ENCODE results near the gene ABCA9. TPM values are rescaled to one million over a fixed set of nuclear protein-coding genes. Genes with fewer than 3 reads are reported as not detected.
A peak's percentile ranks its signal among the peaks of the same experiment; 100 is the strongest.
"Not testable (repeated sequence)": the region's sequence is repeated elsewhere in the genome, so short reads cannot be mapped to it uniquely, and the experiment has no call there.

ABCA9 gene, protein sequence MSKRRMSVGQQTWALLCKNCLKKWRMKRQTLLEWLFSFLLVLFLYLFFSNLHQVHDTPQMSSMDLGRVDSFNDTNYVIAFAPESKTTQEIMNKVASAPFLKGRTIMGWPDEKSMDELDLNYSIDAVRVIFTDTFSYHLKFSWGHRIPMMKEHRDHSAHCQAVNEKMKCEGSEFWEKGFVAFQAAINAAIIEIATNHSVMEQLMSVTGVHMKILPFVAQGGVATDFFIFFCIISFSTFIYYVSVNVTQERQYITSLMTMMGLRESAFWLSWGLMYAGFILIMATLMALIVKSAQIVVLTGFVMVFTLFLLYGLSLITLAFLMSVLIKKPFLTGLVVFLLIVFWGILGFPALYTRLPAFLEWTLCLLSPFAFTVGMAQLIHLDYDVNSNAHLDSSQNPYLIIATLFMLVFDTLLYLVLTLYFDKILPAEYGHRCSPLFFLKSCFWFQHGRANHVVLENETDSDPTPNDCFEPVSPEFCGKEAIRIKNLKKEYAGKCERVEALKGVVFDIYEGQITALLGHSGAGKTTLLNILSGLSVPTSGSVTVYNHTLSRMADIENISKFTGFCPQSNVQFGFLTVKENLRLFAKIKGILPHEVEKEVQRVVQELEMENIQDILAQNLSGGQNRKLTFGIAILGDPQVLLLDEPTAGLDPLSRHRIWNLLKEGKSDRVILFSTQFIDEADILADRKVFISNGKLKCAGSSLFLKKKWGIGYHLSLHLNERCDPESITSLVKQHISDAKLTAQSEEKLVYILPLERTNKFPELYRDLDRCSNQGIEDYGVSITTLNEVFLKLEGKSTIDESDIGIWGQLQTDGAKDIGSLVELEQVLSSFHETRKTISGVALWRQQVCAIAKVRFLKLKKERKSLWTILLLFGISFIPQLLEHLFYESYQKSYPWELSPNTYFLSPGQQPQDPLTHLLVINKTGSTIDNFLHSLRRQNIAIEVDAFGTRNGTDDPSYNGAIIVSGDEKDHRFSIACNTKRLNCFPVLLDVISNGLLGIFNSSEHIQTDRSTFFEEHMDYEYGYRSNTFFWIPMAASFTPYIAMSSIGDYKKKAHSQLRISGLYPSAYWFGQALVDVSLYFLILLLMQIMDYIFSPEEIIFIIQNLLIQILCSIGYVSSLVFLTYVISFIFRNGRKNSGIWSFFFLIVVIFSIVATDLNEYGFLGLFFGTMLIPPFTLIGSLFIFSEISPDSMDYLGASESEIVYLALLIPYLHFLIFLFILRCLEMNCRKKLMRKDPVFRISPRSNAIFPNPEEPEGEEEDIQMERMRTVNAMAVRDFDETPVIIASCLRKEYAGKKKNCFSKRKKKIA (N-terminal part only)
- polyA plus RNA-seq (ENCODE audit: insufficient read length in 12 of 12), result 10 to 100 TPM in 10 of 12 donors, 1 to 10 TPM in 1, not detected in 1; 9.7 to 36.1 (median 14.9) TPM
- long read RNA-seq, donor 1, result 0 reads
- long read RNA-seq, donor 2, partial matches to known transcripts, result 6 of 6 reads
- long read RNA-seq, donor 2, other reads (novel, unspliced or antisense), result 0 of 6 reads
- long read RNA-seq, donor 3, result 0 reads
- long read RNA-seq, donor 4, result 0 reads
- long read RNA-seq, donor 5, partial matches to known transcripts, result 5 of 6 reads
- long read RNA-seq, donor 5, other reads (novel, unspliced or antisense), result 0 of 6 reads
- long read RNA-seq, donor 6, result 0 reads
- long read RNA-seq, donor 7, result 0 reads
- long read RNA-seq, donor 8, partial matches to known transcripts, result 15 of 15 reads
- long read RNA-seq, donor 8, other reads (novel, unspliced or antisense), result 0 of 15 reads
- long read RNA-seq, donor 9, result 0 reads
- long read RNA-seq, donor 10, full-length matches to known transcripts, result 1 of 1 reads
- long read RNA-seq, donor 10, partial matches to known transcripts, result 0 of 1 reads
- long read RNA-seq, donor 10, other reads (novel, unspliced or antisense), result 0 of 1 reads
- long read RNA-seq, donor 11, result 0 reads

- peak; percentile 85 for DNase-seq
These were observed at the start of gene ABCA9 for GRCh38 chr17:69060822-69061221. TSS of gene ABCA9 (minus strand) at chr17:69060927. CDS start at chr17:69051126, 9,801 bp downstream.

- DNase-seq, result no peak
These were observed 45.4 kb upstream of the ABCA9 start for GRCh38 chr17:69105907-69106730.

DNA sequence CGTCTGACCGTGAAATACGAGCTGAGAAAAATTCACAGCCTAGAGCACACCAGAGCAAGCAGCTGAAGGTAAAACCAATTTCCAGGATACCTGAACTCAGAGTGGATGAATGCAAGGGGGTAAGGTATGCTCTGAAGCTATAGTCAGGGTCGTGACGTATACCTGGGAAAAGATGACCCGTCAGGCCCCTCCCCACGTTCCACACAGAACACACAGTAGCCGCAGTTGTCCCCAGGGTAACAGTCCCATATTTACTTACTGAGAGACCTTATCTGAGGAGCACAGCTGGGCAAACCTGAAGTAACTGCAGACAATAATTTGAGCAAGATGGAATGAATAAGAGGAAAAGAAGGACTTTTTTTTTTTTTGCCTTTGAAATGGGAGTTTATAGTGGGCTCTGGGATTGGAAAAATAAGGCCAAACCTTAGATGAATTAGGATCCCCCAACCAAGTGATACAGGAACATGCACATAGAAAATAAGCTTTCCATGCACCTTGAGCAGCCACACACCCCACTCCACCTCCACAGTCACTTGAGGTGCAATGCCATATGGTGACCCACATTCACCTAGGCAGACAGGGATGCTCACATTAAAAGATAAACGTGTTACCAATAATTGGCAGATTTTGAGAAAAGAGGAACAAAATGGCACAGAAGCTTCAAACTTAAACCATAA, 43.0 kb upstream of the ABCA9 start:
- no peak for DNase-seq

DNA sequence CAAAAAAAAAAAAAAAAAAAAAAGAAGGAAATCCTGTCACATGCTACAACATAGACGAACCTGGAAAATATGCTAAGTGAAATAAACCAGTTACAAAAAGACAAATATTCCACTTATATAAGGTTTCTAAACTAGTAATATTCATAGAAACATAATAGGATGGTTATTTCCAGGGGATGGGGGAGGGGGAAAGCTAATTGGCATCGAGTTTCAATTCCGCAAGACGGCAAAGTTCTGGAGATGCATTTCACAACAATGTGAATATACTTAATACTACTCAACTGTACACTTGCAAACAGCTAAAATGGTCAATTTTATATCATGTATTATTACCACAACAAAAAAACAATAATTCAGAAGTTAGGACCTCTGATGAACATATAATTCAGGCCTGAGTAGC, 37.9 kb upstream of the ABCA9 start:
- no peak for DNase-seq

- no peak for DNase-seq
These were observed 35.8 kb upstream of the ABCA9 start for GRCh38 chr17:69096541-69096940.

DNA sequence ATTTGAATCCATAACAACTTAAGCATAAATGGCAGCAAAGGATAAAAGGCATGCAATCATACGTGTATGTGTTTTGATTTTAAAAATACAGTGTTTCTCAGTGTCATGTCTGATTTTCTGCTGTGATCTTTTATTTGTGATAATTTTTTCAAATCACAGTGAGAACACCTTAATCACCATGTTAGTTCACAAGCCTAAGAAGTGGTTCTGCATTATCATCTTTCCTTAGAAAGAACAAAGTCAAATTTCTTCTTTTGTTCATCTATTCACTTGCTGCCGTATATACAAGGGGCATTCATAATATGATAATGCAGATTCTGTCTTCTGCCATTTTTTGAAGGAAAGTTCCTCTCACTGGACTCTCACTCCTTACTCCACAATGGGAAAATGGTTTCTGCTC, 33.3 kb upstream of the ABCA9 start:
- no peak for DNase-seq

DNA sequence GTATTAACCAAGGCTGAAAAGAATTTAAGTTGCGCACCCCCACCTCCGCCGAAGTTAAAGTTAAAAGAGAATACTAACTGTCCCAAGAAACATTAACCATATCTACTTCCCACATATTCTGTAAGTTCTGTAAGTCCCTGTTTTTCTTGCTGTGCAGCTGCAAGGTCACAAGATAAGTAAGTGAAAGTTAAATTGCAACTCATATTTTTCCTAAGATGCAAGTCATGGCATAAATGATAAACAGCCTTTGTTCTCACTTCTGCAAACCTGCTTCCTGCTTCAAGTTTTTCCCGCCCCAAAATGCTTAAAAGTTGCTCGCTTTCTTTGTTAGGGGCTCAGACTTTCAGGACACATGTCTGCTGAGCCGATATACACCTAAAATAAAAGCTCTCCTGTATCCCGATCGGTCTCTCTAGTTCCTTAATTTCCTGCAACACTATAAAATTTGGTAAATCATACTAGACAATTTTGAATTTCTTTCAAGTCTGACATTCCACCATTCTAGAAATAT, 32.6 kb upstream of the ABCA9 start:
- no peak for DNase-seq

DNA sequence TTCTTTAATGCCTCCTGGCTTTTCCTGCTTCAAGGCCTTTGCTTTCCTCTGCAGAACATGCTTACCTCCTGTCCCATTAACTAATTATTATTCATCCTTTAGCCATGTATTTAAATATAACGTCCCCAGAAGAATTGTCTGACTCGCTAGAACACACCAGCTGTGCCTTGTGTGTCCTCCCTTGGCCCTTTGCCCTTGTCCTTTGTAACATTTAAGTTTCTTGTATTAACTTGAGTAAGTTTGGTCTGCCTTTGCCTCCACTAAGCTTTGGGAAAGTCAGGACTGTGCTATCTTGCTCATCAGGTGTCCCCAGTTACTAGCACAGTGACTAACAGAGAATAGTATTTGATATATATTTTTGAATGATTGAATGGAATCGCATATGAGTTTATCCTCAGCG, 29.6 kb upstream of the ABCA9 start:
- no peak for DNase-seq

DNA sequence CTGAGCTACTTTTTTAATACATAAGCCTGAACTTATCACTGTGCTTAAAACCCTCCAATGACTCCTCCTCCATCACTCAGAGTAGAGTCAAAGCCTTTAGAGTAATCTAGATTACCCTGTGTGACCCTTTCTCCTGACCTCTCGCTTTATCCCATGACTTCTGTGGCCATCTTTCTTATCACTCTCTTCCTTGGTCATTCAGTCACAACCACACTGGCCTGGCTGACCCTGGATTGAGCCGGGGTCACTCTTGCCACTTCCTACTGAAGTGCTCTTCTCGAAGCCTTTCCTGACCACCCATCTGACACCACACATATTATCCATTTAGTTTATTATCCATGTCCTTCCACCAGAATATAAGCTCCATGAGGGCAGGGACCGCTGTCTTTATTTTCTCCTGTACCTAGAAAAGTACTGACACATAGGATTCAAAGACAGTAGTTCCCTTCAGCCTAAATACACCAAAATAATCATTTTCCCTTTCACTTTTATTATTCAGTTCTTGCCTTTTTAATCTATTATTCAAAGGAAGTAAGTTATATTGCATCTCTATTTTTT, 28.0 kb upstream of the ABCA9 start:
- no peak for DNase-seq

DNA sequence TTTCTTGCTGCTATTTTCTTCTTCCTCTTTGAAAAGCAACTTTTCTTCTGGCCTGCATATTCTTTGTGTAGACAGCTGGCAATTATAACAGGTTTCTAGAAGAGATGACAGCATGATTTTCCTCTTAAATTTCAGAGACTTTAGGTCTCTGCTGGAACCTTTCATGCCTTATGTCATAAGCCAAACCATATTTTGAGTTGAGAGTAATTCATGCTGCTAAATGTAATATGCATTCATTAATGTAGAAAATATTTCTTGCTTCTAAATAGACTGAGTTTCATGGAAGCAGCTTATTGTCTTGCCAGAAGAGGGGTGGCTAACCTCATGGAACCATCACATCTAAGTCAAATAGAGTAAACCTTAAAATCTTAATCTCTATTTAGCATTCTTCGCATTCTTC, 25.9 kb upstream of the ABCA9 start:
- DNase-seq, result peak; percentile 35

GRCh38 chr17:69084911-69085310, 24.2 kb upstream of the ABCA9 start:
- no peak for DNase-seq

GRCh38 chr17:69082696-69083095, 22.0 kb upstream of the ABCA9 start:
- no peak for DNase-seq

DNA sequence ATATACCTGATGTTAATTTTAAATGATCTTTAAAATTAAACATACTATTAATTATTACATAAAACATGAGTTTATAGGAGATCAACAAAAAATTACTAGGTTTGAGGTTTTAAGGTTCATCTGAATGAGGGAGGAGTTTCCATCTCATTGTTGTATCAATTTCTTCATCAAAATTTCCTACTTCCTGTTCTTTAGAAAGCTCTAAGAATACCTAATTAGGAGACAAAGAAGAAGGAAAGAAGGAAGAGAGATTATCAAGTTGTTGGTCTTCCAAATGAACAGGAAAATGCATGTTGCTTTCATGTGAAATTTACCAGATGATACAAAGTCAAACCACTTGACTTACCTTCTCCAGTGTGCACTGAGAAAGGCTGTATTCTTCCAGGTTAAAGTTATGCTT, 18.1 kb upstream of the ABCA9 start:
- no peak for DNase-seq

DNA sequence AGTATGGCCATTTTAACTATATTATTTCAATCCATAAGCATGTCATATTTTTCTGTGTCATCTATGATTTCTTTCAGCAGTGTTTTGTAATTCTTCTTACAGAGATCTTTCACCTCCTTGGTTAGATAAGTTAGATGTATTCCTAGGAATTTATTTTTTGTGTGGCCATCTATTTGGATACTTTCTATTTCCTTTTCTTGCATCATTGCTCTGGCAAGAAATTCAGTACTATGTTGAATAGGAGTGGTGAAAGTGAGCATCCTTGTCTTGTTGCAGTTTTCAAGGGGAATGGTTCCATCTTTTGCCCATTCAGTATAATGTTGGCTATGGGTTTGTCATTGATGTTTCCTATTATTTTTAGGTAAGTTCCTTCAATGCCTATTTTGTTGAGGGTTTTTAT, 15.1 kb upstream of the ABCA9 start:
- no peak for DNase-seq

DNA sequence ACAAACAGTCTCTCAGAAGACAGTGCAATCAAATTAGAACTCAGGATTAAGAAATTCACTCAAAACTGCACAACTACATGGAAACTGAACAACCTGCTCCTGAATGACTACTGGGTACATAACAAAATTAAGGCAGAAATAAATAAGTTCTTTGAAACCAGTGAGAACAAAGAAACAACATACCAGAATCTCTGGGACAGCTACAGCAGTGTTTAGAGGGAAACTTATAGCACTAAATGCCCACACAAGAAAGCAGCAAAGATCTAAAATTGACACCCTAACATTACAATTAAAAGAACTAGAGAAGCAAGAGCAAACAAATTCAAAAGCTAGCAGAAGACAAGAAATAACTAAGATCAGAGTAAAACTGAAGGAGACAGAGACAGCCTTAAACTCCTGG, 12.7 kb upstream of the ABCA9 start:
- DNase-seq, result not testable (repeated sequence)

- DNase-seq, result not testable (repeated sequence)
These were observed 12.1 kb upstream of the ABCA9 start for GRCh38 chr17:69072803-69073256.

DNA sequence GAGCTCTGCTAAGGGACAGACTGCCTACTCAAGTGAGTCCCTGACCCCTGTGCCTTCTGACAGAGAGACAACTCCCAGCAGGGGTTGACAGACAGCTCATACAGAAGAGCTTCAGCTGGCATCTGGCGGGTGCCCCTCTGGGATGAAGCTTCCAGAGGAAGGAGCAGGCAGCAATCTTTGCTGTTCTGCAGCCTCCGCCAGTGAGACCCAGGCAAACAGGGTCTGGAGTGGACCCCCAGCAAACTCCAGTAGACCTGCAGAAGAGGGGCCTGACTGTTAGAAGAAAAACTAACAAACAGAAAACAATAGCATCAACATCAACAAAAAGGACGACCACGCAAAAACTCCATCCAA, 10.5 kb upstream of the ABCA9 start:
- DNase-seq, result not testable (repeated sequence)

Data from muscle of arm (tissue), 14 donors.